Measurements from ENCODE around the gene CLDN19.

Gene CLDN19, protein sequence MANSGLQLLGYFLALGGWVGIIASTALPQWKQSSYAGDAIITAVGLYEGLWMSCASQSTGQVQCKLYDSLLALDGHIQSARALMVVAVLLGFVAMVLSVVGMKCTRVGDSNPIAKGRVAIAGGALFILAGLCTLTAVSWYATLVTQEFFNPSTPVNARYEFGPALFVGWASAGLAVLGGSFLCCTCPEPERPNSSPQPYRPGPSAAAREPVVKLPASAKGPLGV

DNA sequence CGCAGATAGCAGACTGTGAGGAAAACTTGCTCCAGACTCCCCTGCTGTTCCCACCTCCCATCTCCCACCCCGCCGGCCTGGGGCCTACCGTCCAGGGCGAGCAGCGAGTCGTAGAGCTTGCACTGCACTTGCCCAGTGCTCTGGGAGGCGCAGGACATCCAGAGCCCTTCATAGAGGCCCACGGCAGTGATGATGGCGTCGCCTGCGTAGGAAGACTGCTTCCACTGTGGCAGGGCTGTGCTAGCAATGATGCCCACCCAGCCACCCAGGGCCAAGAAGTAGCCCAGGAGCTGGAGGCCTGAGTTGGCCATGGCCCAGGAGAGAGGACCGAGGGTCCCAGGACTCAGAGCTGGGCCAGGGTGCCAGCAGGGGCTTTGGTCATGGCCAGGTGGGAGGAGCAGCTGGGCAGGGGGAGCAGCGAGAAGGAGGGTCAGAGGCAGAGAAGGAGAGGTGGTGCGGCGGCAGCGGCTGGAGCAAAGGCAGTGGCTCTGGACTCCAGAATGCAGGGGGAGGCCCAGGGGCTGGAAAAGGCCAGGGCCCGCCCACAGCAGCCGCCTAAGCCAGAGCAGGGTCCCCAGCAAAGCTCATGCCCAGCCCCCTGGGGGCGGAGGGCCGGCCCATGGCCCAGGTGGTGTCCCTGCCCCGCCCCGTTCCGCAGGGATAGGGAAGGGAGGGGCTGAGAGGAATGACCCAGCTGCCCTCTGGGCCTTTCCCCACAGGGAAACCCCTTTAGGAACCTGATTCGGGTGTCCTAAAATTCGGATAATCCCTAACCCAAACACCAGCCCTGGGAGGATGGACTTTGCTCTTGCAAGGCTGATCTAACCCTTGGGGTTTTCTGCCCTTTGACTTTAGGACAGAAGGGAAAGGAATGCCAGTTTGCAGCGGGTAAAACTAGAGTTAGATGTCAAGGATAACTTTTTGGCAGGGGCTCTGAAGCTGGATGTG lies at the start of gene CLDN19:
Gene CLDN19 (minus strand): TSS at position 484 of the 948 bp plus-strand sequence. CDS start 173 bp downstream, at position 311.
- no peak for DNase-seq (ENCODE audit: low read depth)

DNA sequence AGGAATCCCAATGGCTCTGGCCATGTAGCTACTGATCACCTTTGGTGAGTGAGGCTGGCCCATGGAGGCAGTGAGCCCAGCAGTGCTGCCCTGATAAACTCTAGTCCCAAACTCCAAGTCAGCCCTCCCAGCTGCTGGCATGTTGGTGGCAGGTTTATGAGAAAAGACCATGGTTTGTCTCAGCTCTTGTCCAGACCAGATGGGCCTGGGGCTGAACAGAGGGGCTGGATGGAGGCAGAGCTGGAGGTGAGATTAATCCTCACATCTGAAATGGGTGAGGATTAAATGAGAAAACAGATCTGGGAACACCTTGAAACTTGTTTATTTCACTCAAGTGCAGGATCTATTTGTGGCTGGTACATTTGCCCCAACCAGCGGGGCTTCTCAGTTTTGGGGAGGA lies 48.0 kb upstream of the CLDN19 start:
- DNase-seq (ENCODE audit: low read depth) = no peak

DNA sequence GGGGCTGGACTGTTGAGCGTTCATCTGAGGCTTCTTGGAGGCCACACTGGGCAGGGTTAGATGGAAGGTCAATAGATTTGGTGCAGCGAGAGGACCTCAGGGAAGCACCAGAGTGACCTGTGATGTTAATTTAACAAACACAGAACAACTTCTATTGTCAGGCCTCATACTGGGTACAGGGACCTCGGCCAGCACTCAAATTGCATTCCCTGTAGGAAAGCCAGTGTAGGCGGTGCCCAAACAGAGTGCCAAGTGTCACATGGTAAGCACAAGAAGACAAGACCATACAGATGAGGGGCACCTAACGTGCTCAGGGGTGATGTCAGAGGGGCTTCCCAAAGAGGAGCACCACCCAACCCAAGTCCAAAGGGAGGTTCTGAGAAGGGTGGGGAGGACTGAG lies 46.1 kb upstream of the CLDN19 start:
- DNase-seq (ENCODE audit: low read depth) = no peak

DNA sequence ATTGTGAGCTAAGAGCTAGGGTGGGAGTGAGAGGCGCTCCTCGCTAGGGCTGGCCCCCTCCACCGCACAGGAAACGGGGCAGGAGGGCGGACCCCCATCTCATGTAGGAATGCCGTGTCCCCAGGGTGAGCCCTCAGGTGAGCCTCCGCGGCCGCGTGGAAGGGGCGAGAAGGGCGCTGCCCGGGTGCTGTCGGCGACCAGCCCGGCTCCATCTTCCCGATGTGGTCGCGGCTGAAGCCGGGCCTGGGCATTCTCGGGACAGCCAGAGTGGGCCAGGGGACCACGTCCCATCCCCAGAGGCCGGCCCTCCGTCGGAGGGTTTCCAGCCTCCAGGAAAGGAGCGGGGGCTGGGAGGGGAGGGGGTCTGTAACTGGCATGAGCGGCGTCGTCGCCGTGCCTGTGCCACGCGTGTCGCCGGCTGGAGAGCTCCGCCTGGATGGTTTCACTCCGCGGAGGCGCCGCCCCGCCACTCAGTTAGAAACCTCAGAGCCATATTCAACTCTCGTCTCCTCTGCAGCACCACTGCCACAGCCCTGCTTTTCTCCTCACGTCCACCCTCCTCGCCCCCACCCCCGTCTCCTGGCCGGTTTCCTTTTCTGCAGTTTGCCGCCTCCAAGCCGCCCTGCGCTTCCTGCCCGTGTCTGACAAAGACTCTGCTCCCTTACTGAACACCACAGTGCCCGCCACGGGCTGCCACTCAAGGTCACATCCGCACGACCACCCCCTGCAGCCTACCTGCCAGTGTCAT lies 45.1 kb upstream of the CLDN19 start, which contains the start of gene TMEM269:
Gene TMEM269 (plus strand): TSS at position 46 of the 748 bp plus-strand sequence. CDS start 4,903 bp downstream, outside the sequence.
- DNase-seq (ENCODE audit: low read depth) = peak; percentile 19

DNA sequence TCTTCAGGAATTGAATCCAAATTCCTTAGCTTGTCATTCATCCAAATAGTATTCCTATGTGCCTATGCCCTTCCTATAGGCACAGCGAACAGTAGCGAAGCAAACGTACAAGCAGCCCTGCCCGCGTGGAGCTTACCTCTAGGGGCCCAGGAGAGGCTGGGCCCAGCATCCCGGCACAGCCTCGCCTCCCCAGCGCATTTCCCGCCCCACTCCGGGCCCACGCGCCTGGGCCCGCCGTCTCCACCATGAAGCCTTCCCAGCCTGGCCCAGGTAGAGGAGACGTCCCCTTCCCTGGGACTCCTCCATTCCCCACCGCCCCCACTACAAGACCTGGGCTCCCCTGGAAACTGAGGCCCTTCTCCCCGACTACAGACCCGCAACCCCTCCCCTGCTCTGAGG lies 44.5 kb upstream of the CLDN19 start:
- no peak for DNase-seq (ENCODE audit: low read depth)

DNA sequence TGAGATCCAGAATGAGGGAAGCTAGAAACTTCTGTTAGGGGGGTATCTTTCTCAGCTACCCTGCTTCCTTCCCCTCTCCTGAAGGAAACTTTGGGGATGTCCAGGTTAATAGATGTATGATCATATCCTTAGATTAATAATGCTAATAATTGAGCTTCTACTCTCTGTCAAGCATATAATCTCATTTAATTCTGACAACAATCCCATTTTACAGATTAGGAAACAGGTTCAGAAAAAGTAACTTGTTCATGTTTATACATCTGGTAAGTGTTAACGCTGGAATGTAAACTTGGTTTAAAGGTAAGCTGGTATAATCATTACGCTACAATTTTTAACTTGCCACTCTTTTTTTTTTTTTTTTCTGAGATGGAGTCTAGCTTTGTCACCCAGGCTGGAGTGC lies 43.1 kb upstream of the CLDN19 start:
- no peak for DNase-seq (ENCODE audit: low read depth)

DNA sequence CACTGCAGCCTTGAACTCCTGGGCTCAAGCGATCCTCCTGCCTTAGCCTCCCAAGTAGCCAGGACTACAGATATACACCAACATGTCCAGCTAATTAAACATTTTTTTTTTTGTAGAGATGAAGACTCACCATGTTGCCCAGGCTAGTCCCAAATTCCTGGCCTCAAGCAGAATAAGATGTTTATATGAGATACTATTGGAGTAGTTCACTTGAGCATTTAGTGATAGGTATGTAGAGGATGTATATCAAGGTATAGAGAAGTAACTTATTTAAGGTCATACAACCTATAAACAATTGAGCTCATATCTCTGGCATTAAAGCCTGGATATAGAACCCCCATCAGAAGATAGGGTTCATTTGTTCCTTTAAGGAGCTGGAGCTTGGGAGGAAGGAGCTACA lies 40.1 kb upstream of the CLDN19 start:
- no peak for DNase-seq (ENCODE audit: low read depth)

DNA sequence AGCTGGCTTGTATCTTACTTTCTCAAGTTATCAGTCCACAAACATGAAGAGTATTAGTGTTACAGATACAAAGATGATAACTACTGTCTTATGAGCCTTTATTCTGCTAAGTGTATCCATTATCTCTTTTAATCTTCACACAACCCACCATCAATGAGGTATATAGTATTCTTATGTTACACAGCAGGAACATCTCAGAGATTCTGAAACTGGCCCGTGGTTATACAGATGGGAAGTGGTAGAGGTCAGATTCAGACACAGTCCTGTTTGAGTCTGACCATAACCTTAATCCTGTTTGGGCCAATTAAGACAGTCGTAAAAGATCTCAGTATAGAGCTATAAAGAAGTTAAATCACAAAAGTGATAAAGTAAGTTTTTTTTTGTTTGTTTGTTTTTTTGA lies 39.7 kb upstream of the CLDN19 start:
- DNase-seq (ENCODE audit: low read depth) = no peak

DNA sequence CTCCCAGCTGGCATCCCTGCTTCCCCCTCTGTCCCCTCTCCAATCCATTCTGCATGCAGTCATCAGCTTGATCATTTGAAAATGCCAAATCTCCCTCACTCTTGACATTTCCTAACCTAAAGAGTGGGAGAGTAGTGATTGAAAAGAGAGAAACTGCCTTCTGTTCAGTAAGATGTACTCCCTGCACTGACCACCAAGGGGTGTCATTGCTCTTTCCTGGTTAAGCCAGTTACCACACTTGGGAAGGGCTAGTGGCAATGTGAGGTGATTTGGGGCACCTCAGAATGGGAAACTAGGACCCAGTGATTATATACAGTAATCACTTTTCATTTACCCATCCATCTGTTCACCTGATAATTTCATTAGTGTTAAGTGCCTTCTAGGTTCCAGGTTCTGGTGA lies 37.8 kb upstream of the CLDN19 start:
- no peak for DNase-seq (ENCODE audit: low read depth)

DNA sequence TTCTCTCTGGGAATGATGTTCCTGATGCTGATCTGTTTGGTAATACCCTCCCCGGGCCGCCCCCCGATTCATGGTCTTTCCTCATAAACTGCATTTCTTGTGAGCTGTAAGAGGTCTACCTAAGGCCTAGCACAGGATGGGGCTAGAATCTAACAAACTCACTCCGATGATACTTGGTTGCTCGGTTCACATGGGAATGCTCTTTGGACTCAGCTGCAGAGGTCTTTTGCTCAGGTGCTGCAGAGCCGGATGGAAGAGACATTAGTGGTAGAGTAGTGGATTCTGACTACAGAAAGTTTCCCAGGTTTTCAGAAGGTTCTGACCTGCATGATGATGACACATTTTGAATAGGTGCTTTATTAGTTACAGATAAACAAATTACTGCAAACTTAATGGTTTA lies 36.5 kb upstream of the CLDN19 start:
- DNase-seq (ENCODE audit: low read depth) = no peak

DNA sequence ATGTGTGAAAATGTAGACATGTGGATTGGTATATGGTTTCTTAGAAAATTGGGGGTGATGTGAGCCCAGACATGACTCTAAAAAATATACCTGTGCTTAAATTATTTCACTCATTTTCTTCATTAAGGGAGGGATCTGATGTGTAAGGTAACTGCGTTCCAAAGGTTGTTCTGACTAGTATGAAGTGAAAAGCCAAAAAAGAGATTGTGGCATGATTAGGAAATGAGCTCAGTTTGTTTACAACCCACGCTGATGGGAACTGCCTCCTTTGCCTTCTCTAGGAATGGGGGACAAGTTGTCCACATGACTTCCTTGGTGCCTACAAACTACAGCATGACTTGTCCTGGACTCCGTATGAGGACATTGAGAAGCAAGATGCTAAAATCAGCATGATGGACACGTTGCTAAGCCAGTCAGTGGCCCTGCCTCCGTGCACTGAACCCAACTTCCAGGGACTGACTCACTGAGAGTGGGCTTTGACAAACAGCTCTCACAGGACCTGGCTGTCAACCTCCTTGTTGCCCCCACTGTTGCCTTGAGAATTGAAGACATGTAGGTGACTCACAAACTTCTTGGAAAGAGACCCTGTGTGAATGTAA lies 35.0 kb upstream of the CLDN19 start:
- no peak for DNase-seq (ENCODE audit: low read depth)

DNA sequence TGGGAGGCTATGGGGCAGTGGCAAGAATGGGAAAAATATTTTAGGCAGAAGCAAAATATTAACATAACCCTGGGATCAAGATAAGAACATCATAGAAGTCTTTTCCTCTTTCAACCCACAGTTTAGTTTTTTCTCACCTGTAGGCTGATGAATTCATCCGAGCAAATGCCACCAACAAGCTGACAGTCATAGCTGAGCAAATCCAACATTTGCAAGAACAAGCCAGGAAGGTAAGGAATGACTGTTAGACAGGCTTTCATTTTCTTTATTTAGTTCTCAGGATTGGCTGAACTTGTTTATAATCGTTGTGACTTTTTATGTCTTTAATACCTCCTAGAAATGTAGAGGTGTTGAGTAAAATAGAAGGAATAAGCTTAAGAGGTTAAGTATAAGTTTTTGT lies 33.4 kb upstream of the CLDN19 start:
- DNase-seq (ENCODE audit: low read depth) = no peak

DNA sequence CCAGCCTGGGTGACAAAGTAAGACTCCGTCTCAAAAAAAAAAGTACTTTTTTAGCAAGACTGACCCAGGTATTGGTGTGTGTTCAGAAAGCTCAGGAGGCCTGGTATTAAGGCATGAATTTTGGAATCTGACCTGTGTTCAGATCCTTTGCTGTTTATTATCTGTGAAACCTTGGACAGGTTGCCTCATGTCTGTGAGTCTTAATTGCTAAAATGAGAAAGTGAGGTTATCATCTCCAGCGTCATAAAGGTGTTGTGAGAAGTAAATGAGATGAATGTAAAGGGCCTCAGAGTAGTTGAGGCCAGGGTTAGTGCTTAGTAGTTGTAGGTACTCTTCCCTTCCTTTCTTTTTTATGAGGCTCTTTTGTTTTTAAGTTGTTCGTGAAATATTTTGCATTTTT lies 29.8 kb upstream of the CLDN19 start:
- DNase-seq (ENCODE audit: low read depth) = no peak

DNA sequence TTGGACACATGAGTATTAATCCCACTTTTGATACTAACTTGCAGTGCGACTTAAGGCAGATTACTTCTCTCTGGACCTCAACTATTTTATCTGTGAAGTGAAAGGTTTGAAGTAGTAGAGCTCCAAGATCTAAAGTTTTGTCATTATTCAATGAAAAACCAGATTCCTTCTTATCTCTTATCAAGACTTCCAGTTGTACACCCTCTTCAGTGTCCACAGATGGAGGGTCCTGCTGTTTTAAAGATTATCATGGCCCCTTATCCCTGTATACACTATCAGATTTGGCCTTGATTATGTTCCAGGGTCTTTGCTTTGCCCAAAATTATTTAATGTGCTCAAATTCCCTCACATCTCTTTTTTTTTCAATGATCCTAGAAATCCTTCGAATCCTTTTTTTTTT lies 28.1 kb upstream of the CLDN19 start:
- DNase-seq (ENCODE audit: low read depth) = no peak

DNA sequence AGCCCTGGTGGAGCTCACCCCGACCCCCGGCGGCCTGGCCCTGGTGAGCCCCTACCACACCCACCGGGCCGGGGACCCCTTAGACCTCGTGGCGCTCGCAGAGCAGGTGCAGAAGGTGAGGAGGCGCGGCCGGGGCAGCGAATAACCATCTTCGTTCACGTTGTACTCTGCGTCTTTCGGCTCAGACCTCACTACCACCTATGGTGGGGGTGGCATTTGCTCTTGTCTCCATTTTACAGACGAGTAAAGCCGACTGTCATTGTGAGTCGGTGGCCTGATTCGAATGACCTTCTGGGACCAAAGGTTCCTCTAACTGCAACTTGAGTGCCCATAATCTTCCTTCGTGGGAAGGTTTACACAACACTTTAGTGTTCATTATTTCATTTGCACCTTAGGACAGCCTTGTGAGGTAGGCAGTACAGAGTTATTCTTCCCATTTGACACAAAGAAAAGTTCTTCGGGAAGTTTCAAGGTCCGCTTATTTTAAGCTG lies 27.5 kb upstream of the CLDN19 start:
- no peak for DNase-seq (ENCODE audit: low read depth)

DNA sequence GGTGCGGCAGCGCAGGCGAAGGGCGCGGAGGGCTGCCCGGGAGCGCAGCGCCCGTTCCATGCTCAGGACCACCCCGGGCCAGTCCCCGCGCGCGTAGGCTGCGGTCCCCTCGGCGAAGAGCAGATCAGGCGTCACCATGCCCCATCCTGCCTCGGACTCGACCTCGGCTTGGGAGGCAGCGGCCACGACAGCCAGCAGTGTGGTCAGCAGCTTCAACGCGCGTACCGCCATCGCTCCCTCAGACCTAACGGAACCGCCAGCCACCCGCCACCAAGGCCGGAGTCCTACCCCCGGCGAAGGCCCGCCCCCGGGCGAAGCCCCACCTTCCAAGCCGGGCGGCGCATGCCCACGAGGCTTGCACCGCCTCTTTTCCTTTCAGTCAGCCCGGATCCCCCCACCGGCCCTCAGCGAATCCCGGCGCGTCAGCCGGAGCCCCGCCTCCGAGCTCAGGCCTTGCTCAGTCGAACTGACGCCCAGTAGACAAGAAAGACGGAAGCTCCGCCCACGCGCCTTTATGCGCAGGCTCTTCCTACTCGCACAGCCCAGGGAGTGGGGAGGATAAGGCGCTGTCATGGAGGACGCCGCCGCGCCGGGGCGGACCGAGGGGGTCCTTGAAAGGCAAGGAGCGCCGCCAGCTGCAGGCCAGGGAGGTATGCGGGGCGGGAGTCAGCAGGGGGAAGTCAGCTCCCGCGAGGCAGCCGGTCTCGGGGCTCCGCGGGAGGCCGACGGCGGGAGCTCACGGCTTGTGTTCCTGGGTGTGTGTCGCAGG lies 26.9 kb upstream of the CLDN19 start, which contains the start of the genes C1orf50 and P3H1:
Gene C1orf50 (plus strand): TSS at position 509 of the 769 bp plus-strand sequence. CDS start 63 bp downstream, at position 572.
Gene P3H1 (minus strand): TSS at position 288 of the 769 bp plus-strand sequence. CDS start 57 bp downstream, at position 231.
- DNase-seq (ENCODE audit: low read depth) = peak; percentile 100

DNA sequence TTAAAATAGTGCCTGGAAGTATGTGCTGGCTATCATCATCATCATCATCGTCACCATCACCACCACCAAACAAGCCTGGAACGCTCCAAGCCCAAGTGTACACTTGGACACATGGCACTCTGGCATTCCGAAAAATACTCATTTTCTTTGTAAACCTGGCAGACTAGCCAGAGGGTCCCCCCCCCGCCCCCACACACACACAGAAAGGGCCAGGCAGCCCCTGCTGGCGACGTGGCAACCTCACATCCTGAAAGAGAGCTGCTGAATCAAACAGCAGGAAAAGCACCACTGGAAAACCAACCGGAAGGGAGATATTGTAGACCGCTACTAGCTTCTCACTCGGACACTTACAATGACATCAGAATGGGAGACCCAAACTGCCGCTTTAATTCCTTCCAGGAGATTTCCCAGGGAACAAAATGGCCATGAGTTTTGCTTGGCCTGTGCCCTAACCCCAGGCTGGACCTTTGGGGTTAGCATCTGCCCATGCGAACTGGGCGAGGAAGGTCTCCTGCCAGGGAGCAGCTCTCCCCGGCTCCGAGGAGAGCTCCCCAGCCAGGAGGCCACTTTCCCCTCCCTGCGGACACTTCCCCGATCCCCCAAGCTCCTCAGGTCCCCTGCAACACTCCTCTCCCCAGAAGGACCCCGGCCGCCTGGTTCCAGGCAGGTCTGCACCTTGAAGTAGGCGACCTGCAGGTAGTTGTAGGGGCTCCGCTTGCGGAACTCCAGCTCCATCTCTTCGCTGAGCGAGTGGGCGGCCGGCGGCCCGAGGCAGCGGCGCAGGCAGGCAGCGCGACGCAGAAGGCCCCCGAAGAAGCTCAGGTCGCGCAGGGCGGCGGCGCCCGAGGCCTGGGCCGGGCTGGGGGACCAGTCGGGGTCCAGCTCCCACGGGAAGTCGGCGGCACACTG lies 26.1 kb upstream of the CLDN19 start:
- DNase-seq (ENCODE audit: low read depth) = peak; percentile 37

DNA sequence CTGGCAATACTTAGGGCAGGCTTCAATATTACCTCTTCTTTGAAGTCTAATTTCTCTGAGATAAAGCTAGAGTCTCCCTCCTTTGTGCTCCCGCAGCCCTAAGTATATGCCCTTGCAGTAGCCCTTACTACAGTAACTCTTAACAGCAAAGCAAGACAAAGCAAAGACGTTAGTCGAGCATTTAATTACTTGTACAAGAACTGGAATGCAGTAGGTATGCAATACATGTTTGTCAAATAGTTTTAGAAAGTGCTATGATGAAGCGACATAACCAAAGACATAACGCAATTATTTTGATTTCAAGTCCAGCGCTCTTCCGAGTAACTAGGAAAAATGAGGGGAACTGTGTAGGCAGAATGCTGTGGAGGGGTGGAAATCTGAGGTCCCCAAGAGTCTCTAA lies 25.2 kb upstream of the CLDN19 start:
- DNase-seq (ENCODE audit: low read depth) = no peak

DNA sequence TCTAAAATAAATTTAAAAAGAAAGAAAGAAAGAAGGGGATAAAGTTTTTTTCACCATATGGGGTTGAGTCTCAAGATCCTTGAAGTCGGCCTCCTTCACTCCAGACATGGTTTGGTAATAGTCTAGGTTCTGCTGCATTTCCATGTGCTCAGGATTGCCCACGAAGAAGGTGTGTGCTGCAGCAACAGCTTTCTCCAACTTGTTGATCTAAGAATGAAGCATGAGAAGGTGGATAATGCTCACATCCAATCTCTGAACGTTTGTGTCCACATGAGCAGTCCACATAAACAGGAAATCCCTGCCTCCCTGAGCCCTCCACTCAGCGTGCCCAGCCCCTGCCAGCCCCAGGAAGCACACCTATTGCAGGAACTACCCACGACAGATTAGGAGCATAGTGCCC lies 22.2 kb upstream of the CLDN19 start:
- no peak for DNase-seq (ENCODE audit: low read depth)

DNA sequence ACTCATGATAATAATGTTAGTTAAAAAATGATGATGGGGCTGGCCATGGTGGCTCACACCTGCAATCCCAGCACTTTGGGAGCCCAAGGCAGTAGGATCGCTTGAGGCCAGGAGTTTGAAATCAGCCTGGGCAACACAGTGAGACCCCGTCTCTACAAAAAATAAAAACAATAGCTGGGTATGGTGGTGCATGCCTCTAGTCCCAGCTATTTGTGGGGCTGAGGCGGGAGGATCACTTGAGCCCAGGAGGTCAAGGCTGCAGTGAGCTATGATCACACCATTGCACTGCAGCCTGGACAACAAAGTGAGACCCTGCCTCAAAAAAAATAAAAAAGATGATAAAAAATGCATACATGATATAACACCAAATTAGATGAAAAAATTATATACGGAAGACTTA lies 21.5 kb upstream of the CLDN19 start:
- no peak for DNase-seq (ENCODE audit: low read depth)
